ENCODE data around the gene PRAC2. TPM values are rescaled to one million over a fixed set of nuclear protein-coding genes. Genes with fewer than 3 reads are reported as not detected.

Gene PRAC2
- polyA plus RNA-seq, 12 donors = not detected

- DNase-seq = no peak
Measured at GRCh38 chr17:48752399-48753288, 29.7 kb downstream of the PRAC2 start.

- no peak for DNase-seq
Measured at GRCh38 chr17:48753794-48754499, 31.0 kb downstream of the PRAC2 start.

- no peak for DNase-seq
Measured at GRCh38 chr17:48754500-48755261, 31.7 kb downstream of the PRAC2 start.

GRCh38 chr17:48755356-48755755, 32.4 kb downstream of the PRAC2 start:
- no peak for DNase-seq

GRCh38 chr17:48756830-48757251, 33.9 kb downstream of the PRAC2 start:
- DNase-seq = no peak

GRCh38 chr17:48757524-48757961, 34.6 kb downstream of the PRAC2 start:
- no peak for DNase-seq

- DNase-seq = no peak
Measured at GRCh38 chr17:48759288-48759687, 36.3 kb downstream of the PRAC2 start.

GRCh38 chr17:48760411-48760810, 37.4 kb downstream of the PRAC2 start:
- DNase-seq = no peak

GRCh38 chr17:48761114-48761513, 38.1 kb downstream of the PRAC2 start:
- DNase-seq = no peak

GRCh38 chr17:48767263-48767774, 44.3 kb downstream of the PRAC2 start:
- no peak for DNase-seq

GRCh38 chr17:48769009-48769675, 46.2 kb downstream of the PRAC2 start:
- no peak for DNase-seq

GRCh38 chr17:48770954-48771353, 48.0 kb downstream of the PRAC2 start:
- no peak for DNase-seq

- no peak for DNase-seq
Measured at GRCh38 chr17:48773245-48773644, 50.3 kb downstream of the PRAC2 start.

Other genes with a start within 250 kb of the PRAC2 start
- gene HOXB1, start 192.2 kb upstream of the PRAC2 start, polyA plus RNA-seq (ENCODE audit: insufficient read length in 12 of 12) = not detected
- 10 to 100 TPM in 7 of 12 donors, 1 to 10 TPM in 4, not detected in 1; 5.5 to 16.3 (median 11.9) TPM for gene HOXB2, start 178.1 kb upstream of the PRAC2 start, polyA plus RNA-seq (ENCODE audit: insufficient read length in 12 of 12)
- gene HOXB4, start 144.8 kb upstream of the PRAC2 start, polyA plus RNA-seq (ENCODE audit: insufficient read length in 12 of 12) = 1 to 10 TPM in 9 of 12 donors, under 1 TPM in 2, not detected in 1; 0.69 to 4.5 (median 2.2) TPM
- gene HOXB3, start 132.9 kb upstream of the PRAC2 start, polyA plus RNA-seq (ENCODE audit: insufficient read length in 12 of 12) = 10 to 100 TPM in 9 of 12 donors, 1 to 10 TPM in 2, not detected in 1; 4.0 to 42.9 (median 13.4) TPM
- 10 to 100 TPM in 1 of 12 donors, 1 to 10 TPM in 4, under 1 TPM in 6, not detected in 1; 0.54 to 17.5 (median 0.93) TPM for gene HOXB5, start 129.4 kb upstream of the PRAC2 start, polyA plus RNA-seq (ENCODE audit: insufficient read length in 12 of 12)
- 1 to 10 TPM in 9 of 12 donors, under 1 TPM in 2, not detected in 1; 0.80 to 8.8 (median 1.4) TPM for gene HOXB6, start 118.2 kb upstream of the PRAC2 start, polyA plus RNA-seq (ENCODE audit: insufficient read length in 12 of 12)
- gene HOXB7, start 112.2 kb upstream of the PRAC2 start, polyA plus RNA-seq (ENCODE audit: insufficient read length in 12 of 12) = 10 to 100 TPM in 1 of 12 donors, 1 to 10 TPM in 10, not detected in 1; 1.5 to 12.5 (median 2.2) TPM
- 1 to 10 TPM in 2 of 12 donors, under 1 TPM in 7, not detected in 3; 0.07 to 1.9 (median 0.27) TPM for gene HOXB8, start 107.9 kb upstream of the PRAC2 start, polyA plus RNA-seq (ENCODE audit: insufficient read length in 12 of 12)
- under 1 TPM in 10 of 12 donors, not detected in 2; 0.09 to 0.77 (median 0.40) TPM for gene HOXB9, start 96.8 kb upstream of the PRAC2 start, polyA plus RNA-seq (ENCODE audit: insufficient read length in 12 of 12)
- not detected for gene PRAC1, start 667 bp upstream of the PRAC2 start, polyA plus RNA-seq (ENCODE audit: insufficient read length in 12 of 12)
- 1 to 10 TPM in 1 of 12 donors, under 1 TPM in 1, not detected in 10; 0.11 to 5.9 TPM for gene HOXB13, start 5.6 kb downstream of the PRAC2 start, polyA plus RNA-seq (ENCODE audit: insufficient read length in 12 of 12)
- gene TTLL6, start 94.0 kb downstream of the PRAC2 start, polyA plus RNA-seq (ENCODE audit: insufficient read length in 12 of 12) = under 1 TPM in 1 of 12 donors, not detected in 11; 0.14 TPM
- 10 to 100 TPM in 11 of 12 donors, not detected in 1; 39.9 to 73.3 (median 53.9) TPM for gene CALCOCO2, start 107.8 kb downstream of the PRAC2 start, polyA plus RNA-seq (ENCODE audit: insufficient read length in 12 of 12)
- gene ATP5MC1, start 169.6 kb downstream of the PRAC2 start, polyA plus RNA-seq (ENCODE audit: insufficient read length in 12 of 12) = 100 to 1,000 TPM in 10 of 12 donors, 10 to 100 TPM in 1, not detected in 1; 76.7 to 139 (median 131) TPM
- 100 to 1,000 TPM in 1 of 12 donors, 10 to 100 TPM in 10, not detected in 1; 53.0 to 103 (median 65.5) TPM for gene UBE2Z, start 185.2 kb downstream of the PRAC2 start, polyA plus RNA-seq (ENCODE audit: insufficient read length in 12 of 12)
- gene SNF8, start 221.7 kb downstream of the PRAC2 start, polyA plus RNA-seq (ENCODE audit: insufficient read length in 12 of 12) = 10 to 100 TPM in 11 of 12 donors, not detected in 1; 57.1 to 77.8 (median 67.8) TPM
- gene GIP, start 245.4 kb downstream of the PRAC2 start, polyA plus RNA-seq (ENCODE audit: insufficient read length in 12 of 12) = not detected